ENCODE results near the gene MEPCE. TPM values are rescaled to one million over a fixed set of nuclear protein-coding genes. Genes with fewer than 3 reads are reported as not detected.

Gene MEPCE
- total RNA-seq, 2 donors from 2014 or later, result 44.0 to 60.5 TPM

DNA sequence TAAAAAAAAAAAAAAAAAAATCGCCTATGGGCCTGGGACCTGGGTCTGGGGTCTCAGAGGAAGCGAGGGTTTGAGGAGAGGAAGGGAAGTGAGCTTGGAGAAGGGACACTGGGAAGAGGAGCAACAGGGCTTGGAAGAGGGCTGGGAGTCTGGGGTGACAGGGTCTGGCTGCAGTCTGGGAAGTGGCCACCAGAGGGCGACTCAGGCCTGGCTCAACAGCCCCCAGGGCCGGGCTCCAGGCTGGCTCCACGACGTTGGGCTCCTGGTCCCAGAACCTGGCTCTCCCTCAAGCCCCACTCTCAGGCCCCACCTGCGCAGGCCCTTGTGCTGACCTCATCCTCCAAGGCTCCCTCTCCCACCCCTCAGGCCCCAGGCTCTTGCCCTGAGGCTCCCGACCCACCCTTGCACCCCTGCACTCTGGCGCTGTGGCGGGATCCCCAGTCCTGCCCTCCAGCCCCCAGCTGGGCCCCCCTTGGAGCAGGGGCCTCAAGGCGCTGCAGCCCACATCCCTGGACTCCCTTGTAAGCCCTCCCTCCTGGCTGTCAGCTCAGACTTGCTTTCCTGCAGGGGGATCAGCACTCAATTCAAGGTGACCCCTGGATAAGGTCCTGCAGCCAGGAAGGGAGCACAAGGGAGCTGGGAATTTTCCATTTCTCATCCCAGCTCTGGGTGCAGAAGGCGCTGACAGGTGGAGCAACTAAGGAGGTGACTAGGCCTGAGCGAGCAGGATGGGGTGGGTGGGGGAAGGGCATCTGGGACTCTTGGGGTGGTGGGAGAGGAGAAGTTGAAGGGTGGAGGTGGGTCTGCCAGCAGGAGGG, 39.8 kb downstream of the MEPCE start:
- Mint-ChIP-seq H3K4me1 (ENCODE audit: low read depth in 2 of 2) (peaks cover 12 to 26% of the 10 kb centered on the region in 2 donors), H3K27ac (no peak overlapping the region), H3K9me3 (no peaks in the 10 kb centered on the region), H3K4me3 (no peak overlapping the region), H3K36me3 (no peaks in the 10 kb centered on the region), H3K27me3 (no peaks in the 10 kb centered on the region)
- ATAC-seq (peak; percentile 86 to 87), DNase-seq (ENCODE audit: low spot score) (peak; percentile 77)

DNA sequence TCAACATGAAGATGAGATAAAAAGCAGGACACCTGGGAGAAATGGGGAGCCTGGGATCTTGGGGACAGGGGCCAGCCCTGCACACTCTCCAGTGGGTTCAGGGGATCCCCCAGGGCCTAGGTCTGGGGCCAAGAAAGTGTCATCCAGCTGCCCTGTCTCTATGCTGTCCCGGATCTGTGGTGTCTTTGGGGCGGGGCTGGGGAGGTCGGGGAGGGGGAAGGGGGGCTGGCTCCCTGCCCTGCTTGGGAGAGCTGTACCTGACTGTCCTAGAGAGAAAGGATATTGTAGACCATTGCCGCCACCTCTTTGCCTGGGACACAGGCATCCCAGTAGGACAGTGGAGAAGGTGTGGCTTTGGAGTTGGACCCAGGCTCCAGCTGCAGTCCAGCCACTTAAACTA, 41.4 kb downstream of the MEPCE start:
- peak overlapping the region in 1 of 2 donors; percentile 23 for H3K27ac Mint-ChIP-seq
- H3K4me3 Mint-ChIP-seq, result no peak overlapping the region
- peaks cover 23 to 36% of the 10 kb centered on the region in 2 donors for H3K4me1 Mint-ChIP-seq (ENCODE audit: low read depth in 2 of 2)

DNA sequence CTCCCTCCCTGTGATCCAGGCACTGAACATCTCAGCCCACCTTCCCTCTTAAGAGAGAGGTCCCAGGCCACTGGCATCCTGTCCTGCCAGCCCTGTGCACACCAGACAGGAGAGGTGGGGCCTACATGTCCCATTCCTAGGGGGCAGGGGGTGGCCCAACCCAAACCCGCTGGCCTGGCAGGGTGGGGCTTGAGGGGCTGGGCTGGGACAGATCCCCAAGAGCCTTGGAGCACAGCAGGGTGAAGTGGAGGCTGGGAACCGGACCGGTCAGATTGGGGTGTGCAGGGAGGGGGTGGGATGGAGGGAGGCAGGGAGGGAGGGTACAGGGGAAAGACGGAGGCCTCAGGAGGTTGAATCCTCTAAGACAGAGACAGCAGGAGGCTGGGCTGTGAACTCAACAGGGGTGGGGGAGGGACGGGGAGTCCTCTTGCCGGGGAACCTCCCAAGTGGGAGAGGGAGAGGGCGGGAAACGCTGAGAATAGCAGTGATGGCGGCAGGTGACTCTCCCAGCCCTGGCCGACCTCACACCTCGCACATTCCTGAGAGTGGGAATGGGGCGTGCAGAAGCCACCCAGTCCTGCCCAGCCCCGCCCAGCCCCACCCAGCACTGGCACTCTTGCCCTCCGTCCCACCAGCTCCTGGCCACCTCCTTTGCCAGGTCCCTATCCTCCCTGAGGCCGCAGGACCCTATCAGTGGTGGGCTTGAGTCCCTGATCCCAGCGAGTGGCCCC, 42.7 kb downstream of the MEPCE start:
- DNase-seq (ENCODE audit: low spot score) (no peak), ATAC-seq (no peak)
- Mint-ChIP-seq H3K36me3 (peaks cover 7% of the 10 kb centered on the region), H3K27me3 (no peaks in the 10 kb centered on the region), H3K4me3 (no peak overlapping the region), H3K4me1 (ENCODE audit: low read depth in 2 of 2) (peaks cover 33 to 45% of the 10 kb centered on the region in 2 donors), H3K9me3 (no peaks in the 10 kb centered on the region), H3K27ac (peak overlapping the region in 1 of 2 donors; percentile 80)

More for the DNA sequence above, 41.4 kb downstream of the MEPCE start:
- Mint-ChIP-seq H3K9me3 (no peaks in the 10 kb centered on the region), H3K27me3 (no peaks in the 10 kb centered on the region), H3K36me3 (no peaks in the 10 kb centered on the region)
- no peak for DNase-seq (ENCODE audit: low spot score)
- ATAC-seq, result peak in 1 of 2 donors; percentile 29

DNA sequence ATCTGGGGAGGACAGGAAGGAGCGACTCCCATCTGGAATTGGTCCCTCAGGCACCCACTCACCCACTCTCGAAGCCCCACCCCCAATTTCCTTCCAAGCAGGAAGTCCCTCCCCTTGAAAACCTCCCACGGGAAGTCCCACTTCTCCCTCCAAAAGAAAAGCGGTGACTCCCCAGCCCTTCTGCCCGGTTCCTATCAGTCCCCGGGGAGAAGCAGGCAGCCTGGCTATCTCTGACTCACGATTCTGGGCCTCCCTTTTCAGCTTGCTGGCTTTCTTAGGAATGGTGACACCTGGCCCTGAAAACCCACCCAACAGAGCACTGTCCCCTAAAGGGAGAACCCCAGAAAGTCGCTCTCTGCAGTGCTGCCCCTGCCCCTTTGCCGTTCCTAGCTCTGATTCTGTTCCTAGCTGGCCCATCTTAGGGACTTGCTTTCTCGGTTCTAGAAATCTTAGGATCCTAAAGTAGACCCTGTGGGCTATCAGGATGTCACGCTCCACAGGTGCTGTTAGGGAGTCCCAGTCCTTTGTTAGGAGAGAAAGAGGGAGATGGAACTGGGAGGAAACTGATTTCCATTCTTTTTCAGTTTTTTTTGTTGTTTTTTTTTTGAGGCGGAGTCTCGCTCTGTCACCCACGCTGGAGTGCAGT, 43.3 kb downstream of the MEPCE start:
- Mint-ChIP-seq H3K4me3 (peak overlapping the region; percentile 27), H3K4me1 (ENCODE audit: low read depth in 2 of 2) (peaks cover 33 to 43% of the 10 kb centered on the region in 2 donors), H3K27ac (peak overlapping the region; percentile 79 to 80), H3K9me3 (no peaks in the 10 kb centered on the region), H3K27me3 (no peaks in the 10 kb centered on the region), H3K36me3 (peaks cover 7% of the 10 kb centered on the region)
- ATAC-seq (no peak), DNase-seq (ENCODE audit: low spot score) (no peak)

DNA sequence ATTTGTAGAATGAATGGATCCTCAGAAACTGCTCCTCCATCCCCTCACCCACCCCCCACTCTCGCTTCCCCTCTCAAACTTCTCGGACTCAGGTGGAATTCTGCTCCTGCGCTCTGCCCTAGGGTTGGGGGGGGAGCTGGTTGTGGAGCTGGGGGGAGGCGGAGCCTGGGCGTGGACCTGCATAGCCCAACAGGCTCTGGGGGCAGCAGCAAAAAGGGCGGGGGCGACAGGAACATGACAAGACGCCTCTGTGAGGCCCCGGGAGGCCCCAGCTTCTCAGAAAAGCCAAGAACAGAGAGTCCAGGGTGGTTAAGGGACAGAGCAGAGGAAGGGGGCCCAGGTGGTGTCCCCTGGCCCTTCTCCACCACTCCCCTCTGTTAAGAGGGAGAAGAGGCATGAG, 45.9 kb downstream of the MEPCE start:
- H3K4me3 Mint-ChIP-seq, result peak overlapping the region; percentile 100
- DNase-seq (ENCODE audit: low spot score), result no peak
- peak overlapping the region; percentile 79 to 87 for H3K27ac Mint-ChIP-seq
- peaks cover 33 to 42% of the 10 kb centered on the region in 2 donors for H3K4me1 Mint-ChIP-seq (ENCODE audit: low read depth in 2 of 2)
- no peaks in the 10 kb centered on the region for H3K9me3 Mint-ChIP-seq
- ATAC-seq, result no peak
- no peaks in the 10 kb centered on the region for H3K27me3 Mint-ChIP-seq
- H3K36me3 Mint-ChIP-seq, result peaks cover 13% of the 10 kb centered on the region

DNA sequence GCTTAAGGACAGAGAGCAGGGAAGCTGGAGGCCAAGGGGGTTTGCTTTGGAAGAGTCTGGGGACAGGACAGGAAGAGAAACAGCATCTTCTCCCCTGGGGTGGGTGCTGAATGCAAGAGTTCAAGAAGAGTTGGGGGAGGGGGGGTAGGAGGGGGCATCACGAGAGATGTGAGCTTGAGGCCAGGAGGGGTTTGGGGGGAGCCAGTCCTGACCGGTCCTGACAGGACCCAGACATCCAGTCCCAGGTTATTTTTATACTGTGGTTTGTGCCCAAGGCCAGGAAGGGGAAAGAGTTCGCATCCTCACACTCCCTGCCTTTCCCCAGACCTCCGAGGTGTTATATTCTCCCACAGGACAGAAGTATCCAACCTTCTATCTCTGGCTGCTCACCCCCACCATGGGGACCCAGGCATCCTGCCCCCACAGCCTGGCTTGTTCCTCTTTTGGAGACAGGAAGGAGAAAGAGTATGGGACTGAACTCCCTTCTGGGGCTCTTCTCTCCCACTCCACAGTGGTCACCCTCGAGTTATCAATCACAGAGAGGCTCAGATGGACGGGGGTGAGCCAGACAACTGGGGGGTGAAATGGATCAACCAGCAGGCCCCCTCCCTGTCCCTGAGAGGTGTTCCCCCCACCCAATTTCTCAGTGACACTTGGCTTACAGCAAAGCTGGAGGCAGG, 46.6 kb downstream of the MEPCE start:
- peaks cover 13% of the 10 kb centered on the region for H3K36me3 Mint-ChIP-seq
- H3K4me1 Mint-ChIP-seq (ENCODE audit: low read depth in 2 of 2), result peaks cover 33 to 42% of the 10 kb centered on the region in 2 donors
- no peak for DNase-seq (ENCODE audit: low spot score)
- H3K27me3 Mint-ChIP-seq, result no peaks in the 10 kb centered on the region
- H3K9me3 Mint-ChIP-seq, result no peaks in the 10 kb centered on the region
- H3K4me3 Mint-ChIP-seq, result peak overlapping the region; percentile 100
- peak overlapping the region; percentile 79 to 87 for H3K27ac Mint-ChIP-seq
- no peak for ATAC-seq

DNA sequence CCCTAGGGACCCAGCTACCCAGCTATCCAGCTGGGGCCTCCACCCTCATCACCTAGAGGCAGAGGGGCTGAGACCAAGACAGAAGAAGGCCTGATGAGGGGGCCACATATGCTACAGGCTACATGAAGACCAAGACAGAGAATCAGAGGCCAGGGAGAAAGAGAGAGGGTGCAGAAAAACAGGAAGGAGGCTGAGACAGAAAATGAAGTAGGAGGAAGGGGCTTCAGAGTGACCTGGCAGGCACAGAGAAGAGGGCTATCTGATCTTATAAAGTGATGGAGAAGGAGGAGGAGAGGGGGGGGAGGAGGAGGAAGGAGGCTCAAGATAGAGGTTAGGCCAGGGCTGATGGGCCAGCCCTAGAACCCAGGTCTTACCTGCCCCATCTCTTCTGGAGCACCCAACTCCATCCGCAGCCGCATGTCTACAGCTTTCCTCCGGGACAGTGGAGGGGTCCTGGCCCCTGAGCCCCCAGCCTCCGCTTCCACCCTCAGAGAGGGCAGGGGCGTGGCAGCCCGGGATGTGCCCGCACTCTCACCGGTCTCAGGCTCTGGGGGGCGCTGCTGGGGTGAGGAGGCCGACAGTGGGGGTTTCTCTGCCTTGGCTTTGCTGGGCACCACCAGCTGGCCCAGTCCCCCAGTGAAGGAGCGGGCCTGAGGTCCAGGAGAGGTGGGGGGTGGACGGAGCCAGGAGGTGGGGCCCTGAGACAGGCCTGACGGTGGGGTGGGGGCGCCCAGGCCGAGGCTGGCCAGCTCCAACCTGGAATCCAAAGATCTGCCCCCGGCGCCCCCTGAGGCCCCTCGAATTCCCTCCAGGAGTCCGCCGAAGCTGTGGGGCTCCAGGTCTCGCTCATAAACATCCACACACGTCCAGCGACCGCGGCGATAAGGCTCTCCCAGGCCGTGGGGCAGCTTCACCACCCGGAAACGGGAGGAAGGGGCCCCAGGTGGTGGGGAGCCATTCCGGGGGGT, 47.6 kb downstream of the MEPCE start:
- H3K36me3 Mint-ChIP-seq, result peaks cover 13% of the 10 kb centered on the region
- no peak for ATAC-seq
- H3K9me3 Mint-ChIP-seq, result no peaks in the 10 kb centered on the region
- peaks cover 33 to 41% of the 10 kb centered on the region in 2 donors for H3K4me1 Mint-ChIP-seq (ENCODE audit: low read depth in 2 of 2)
- DNase-seq (ENCODE audit: low spot score), result no peak
- no peaks in the 10 kb centered on the region for H3K27me3 Mint-ChIP-seq
- H3K27ac Mint-ChIP-seq, result peak overlapping the region; percentile 79 to 92
- peak overlapping the region; percentile 100 for H3K4me3 Mint-ChIP-seq

DNA sequence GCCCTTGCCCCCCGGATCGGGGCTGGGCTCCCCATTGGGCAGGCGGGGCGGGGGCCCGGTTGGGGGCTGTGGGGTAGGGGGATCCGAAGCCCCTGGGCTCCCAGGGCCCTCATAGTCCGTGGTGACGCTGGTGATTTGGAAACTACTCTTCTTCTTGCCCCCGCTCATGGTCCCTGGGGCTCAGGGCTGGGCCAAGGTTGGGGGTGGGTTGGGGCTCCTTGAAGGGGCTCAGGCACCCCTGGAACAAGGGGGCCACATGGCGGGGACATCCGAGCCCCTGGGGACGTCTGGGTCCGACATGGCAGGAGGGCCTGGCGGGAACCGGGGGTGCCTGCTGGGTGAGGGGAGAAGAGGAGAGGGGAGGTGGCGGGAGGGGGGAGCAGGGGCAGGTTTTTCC, 48.2 kb downstream of the MEPCE start:
- Mint-ChIP-seq H3K4me1 (ENCODE audit: low read depth in 2 of 2) (peaks cover 35 to 41% of the 10 kb centered on the region in 2 donors), H3K9me3 (no peaks in the 10 kb centered on the region), H3K27me3 (no peaks in the 10 kb centered on the region), H3K27ac (peak overlapping the region; percentile 71 to 92), H3K4me3 (peak overlapping the region; percentile 100), H3K36me3 (peaks cover 13% of the 10 kb centered on the region)
- no peak for ATAC-seq
- DNase-seq (ENCODE audit: low spot score), result no peak

DNA sequence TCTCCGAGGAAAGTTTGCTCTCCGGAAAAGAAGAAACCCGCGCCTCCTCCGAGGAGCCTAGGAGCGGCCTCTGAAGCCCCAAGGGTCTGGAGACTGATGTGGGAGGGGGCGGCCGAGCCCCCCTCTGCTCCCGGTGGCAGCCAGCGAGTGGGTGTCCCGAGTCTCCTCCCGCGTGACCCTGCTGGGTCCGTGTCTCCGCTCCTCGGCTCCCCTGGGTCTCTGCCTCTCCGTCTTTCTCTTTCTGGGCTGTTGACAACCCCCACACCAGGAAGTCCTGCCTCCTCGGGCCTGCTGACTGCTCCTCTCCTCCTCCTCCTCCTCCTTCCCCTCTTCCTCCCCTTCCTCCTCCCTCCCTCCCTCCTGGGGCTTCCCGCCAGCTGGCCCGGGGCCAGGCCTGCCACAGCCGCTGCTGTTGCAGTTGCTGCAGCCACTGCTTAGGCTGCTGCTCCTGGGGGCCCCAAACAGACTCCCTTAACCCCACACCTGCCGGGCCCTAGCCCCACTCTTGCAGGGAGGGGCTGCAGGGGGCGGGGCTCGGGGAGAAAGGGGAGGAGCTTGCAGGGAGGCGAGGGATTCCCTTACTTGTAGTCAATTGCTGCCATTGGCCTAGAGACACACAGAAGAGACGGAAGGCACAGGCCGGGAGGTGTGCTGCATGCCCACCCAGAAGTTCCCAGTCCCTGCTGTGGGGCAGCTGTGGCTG, 49.5 kb downstream of the MEPCE start, which contains the start of gene TSC22D4:
TSS of gene TSC22D4 (minus strand) at position 257 of the 703 bp plus-strand sequence. CDS start 1,176 bp downstream, outside the sequence.
- peak; percentile 95 for DNase-seq (ENCODE audit: low spot score)
- Mint-ChIP-seq H3K4me1 (ENCODE audit: low read depth in 2 of 2) (peaks cover 25 to 35% of the 10 kb centered on the region in 2 donors), H3K4me3 (peak within 1 kb of the TSS; percentile 100), H3K27ac (peak within 1 kb of the TSS; percentile 71 to 92), H3K27me3 (no peaks in the 10 kb centered on the region), H3K36me3 (peaks cover 13% of the 10 kb centered on the region), H3K9me3 (no peaks in the 10 kb centered on the region)
- ATAC-seq, result peak; percentile 88 to 93

DNA sequence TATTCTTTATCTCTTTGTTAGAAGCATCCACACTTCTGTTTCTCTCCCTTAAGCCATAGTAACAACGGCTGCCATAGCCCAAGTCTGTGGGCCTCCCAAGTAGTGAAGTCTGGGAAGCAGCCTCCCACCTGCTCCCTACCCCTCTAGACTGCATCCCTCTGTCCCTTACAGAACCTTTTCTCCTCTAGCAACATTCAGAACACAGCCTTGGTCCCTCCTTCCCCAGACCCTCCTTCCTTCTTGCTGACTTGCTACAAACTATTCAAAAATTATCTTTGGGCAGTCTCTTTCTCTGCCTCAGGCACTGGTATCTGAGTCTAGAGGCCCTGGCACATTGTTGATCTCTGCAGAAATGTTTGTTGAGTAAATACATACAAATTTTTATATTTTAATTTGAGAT, 51.8 kb downstream of the MEPCE start:
- Mint-ChIP-seq H3K4me3 (no peak overlapping the region), H3K27me3 (no peaks in the 10 kb centered on the region), H3K4me1 (ENCODE audit: low read depth in 2 of 2) (peaks cover 11 to 17% of the 10 kb centered on the region in 2 donors), H3K9me3 (no peaks in the 10 kb centered on the region), H3K36me3 (peaks cover 13% of the 10 kb centered on the region), H3K27ac (no peak overlapping the region)
- DNase-seq (ENCODE audit: low spot score), result no peak
- no peak for ATAC-seq

DNA sequence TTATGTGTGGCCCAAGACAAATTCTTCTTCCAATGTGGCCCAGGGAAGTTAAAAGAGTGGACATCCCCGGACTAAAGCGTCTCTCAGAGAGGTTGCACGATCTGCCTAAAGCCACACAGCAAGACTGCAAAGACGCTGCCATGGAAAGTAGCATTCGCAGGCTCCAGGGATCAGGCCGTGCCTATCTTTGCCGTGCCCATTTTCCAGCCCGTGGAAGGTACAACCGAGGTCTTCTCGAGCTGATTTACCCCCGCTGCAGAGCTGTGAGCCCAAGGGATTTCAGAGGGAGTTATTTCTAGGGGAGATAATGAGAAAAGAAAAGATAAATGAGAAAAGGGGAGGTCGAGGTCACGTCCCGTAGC, 53.1 kb downstream of the MEPCE start:
- Mint-ChIP-seq H3K4me3 (peak overlapping the region; percentile 87), H3K27ac (no peak overlapping the region), H3K9me3 (no peaks in the 10 kb centered on the region), H3K36me3 (peaks cover 6% of the 10 kb centered on the region), H3K27me3 (no peaks in the 10 kb centered on the region), H3K4me1 (ENCODE audit: low read depth in 2 of 2) (peaks cover 4 to 10% of the 10 kb centered on the region in 2 donors)
- ATAC-seq (no peak), DNase-seq (ENCODE audit: low spot score) (no peak)
